A549 (cell line): ENCODE measurements around the gene PFDN1. TPM values are rescaled to one million over a fixed set of nuclear protein-coding genes. Genes with fewer than 3 reads are reported as not detected.

Experiments used
- ATAC-seq, 2 experiments: fragments of 200-7000 bp in 1 of 2; fragments of >200 bp in 1 of 2; cut with Nextera tagmentation in 1 of 2; cut with Tn5 transposase in 1 of 2; 3 replicates each; pipeline versions ENCODE4 v1.8.0 to v1.9.1; 2018 to 2020; ENCODE audit warnings: mild to moderate bottlenecking in 1 of 2, moderate library complexity in 1 of 2
- CTCF ChIA-PET: fragments of 300-600 bp; sonication (Branson Sonifier 250); formaldehyde crosslinking; extraction: SDS; loops from one replicate; lab custom pipeline; 2021; ENCODE audit warnings: antibody characterized with exemption, inconsistent platforms; lab: Yijun Ruan, JAX
- POLR2A ChIA-PET: fragments of 350-600 bp; formaldehyde crosslinking; extraction: SDS; loops from one replicate; lab custom pipeline; 2021; ENCODE audit warnings: antibody characterized with exemption, inconsistent platforms; lab: Yijun Ruan, JAX
- DNase-seq, 2 experiments: peaks; one replicate each; pipeline versions ENCODE4 v3.0.0 to v3.0.0-alpha.2; 2011 to 2016; ENCODE audit warnings: low read depth in 1 of 2, low spot score in 1 of 2
- FAIRE-seq: peaks from 2 replicates; lab custom pipeline; 2011; peaks lifted over from hg19 to GRCh38; lab: Jason Lieb, UNC
- H3K27ac ChIP-seq, 2 experiments: fragments of >200 bp; sonication (Bioruptor Twin); formaldehyde crosslinking; 3 replicates each; pipeline ENCODE4 v1.5.1; 2016 to 2017
- H3K4me1 ChIP-seq: fragments of >200 bp; sonication (Bioruptor Twin); formaldehyde crosslinking; 3 replicates; pipeline ENCODE4 v1.6.1; 2016
- H3K4me2 ChIP-seq: fragments of >200 bp; sonication (Bioruptor Twin); formaldehyde crosslinking; 3 replicates; pipeline ENCODE4 v1.6.1; 2016
- H3K4me3 ChIP-seq: fragments of >200 bp; sonication (Bioruptor Twin); formaldehyde crosslinking; 3 replicates; pipeline ENCODE4 v1.5.1; 2016
- H3K9me3 ChIP-seq: fragments of >200 bp; sonication (Bioruptor Twin); formaldehyde crosslinking; 3 replicates; pipeline ENCODE4 v1.6.1; 2016
- ATOH8 ChIP-seq: fragments of 250-450 bp; sonication (Bioruptor Pico); IDR thresholded peaks from 2 replicates; pipeline ENCODE4 v1.5.0; 2020; ENCODE audit warnings: low read depth, mild to moderate bottlenecking, moderate library complexity
- CBX8 ChIP-seq: fragments of 200-600 bp; sonication (generic); IDR thresholded peaks from 2 replicates; pipeline ENCODE4 v1.6.1; 2016
- CHD4 ChIP-seq: fragments of 200-600 bp; sonication (generic); IDR thresholded peaks from 2 replicates; pipeline ENCODE4 v1.6.1; 2016; ENCODE audit warnings: antibody characterized with exemption, mild to moderate bottlenecking, borderline replicate concordance
- EHMT2 ChIP-seq: fragments of 200-600 bp; sonication (generic); IDR thresholded peaks from 2 replicates; pipeline ENCODE4 v1.6.1; 2016; ENCODE audit warnings: antibody characterized with exemption, low read depth, mild to moderate bottlenecking, moderate library complexity
- EP300 ChIP-seq, 2 experiments: fragments of >200 bp; sonication (Bioruptor Twin); formaldehyde crosslinking; IDR thresholded peaks; 2 replicates in 1 of 2; 3 replicates in 1 of 2; pipeline ENCODE4 v1.6.1; 2016 to 2017
- HDAC2 ChIP-seq: fragments of 200-600 bp; sonication (generic); IDR thresholded peaks from 2 replicates; pipeline ENCODE4 v1.6.1; 2016
- HOXA7 ChIP-seq: fragments of 250-450 bp; sonication (Bioruptor Pico); IDR thresholded peaks from 2 replicates; pipeline ENCODE4 v1.5.0; 2020; ENCODE audit warnings: mild to moderate bottlenecking, moderate library complexity
- KDM1A ChIP-seq: fragments of 200-600 bp; sonication (generic); IDR thresholded peaks from 2 replicates; pipeline ENCODE4 v1.6.1; 2016; ENCODE audit warnings: low read depth, mild to moderate bottlenecking
- KDM5A ChIP-seq: fragments of 200-600 bp; sonication (generic); IDR thresholded peaks from 2 replicates; pipeline ENCODE4 v1.6.1; 2016; ENCODE audit warnings: antibody characterized with exemption, mild to moderate bottlenecking
- NPAS2 ChIP-seq: fragments of 250-450 bp; sonication (Bioruptor Pico); IDR thresholded peaks from 2 replicates; pipeline ENCODE4 v1.8.0; 2022; ENCODE audit warnings: mild to moderate bottlenecking, moderate library complexity, borderline replicate concordance
- PHF8 ChIP-seq: fragments of 200-600 bp; sonication (generic); IDR thresholded peaks from 2 replicates; pipeline ENCODE4 v1.6.1; 2016; ENCODE audit warnings: low read depth, mild to moderate bottlenecking, antibody characterized with exemption, moderate library complexity, borderline replicate concordance
- POLR2A ChIP-seq: IDR thresholded peaks from 2 replicates; pipeline ENCODE4 v1.6.1; 2012; ENCODE audit warnings: mild to moderate bottlenecking, low read length
- RAD21 ChIP-seq, 2 experiments: fragments of >200 bp in 1 of 2; sonication (Bioruptor Twin) in 1 of 2; formaldehyde crosslinking in 1 of 2; IDR thresholded peaks in 1 of 2; conservative IDR thresholded peaks in 1 of 2; 2 replicates in 1 of 2; 3 replicates in 1 of 2; pipeline ENCODE4 v1.6.1; 2012 to 2018; ENCODE audit warnings: inconsistent platforms in 1 of 2
- SMC3 ChIP-seq: fragments of >200 bp; sonication (Bioruptor Twin); formaldehyde crosslinking; IDR thresholded peaks from 3 replicates; pipeline ENCODE4 v1.6.1; 2018; ENCODE audit warnings: inconsistent platforms
- SREBF2 ChIP-seq: fragments of 450-650 bp; IDR thresholded peaks from 2 replicates; pipeline ENCODE4 v1.6.1; 2014; ENCODE audit warnings: mild to moderate bottlenecking, moderate library complexity
- TP53 ChIP-seq: fragments of 250-450 bp; sonication (Bioruptor Pico); IDR thresholded peaks from 2 replicates; pipeline ENCODE4 v1.5.0; 2021; ENCODE audit warnings: mild to moderate bottlenecking, moderate library complexity
- ZSCAN20 ChIP-seq: fragments of 250-450 bp; sonication (Bioruptor Pico); IDR thresholded peaks from 2 replicates; pipeline ENCODE4 v1.8.0; 2022; ENCODE audit warnings: mild to moderate bottlenecking, moderate library complexity
- WGBS: methylation state at CpG from one replicate; pipeline ENCODE4 v1.1.6; 2017; ENCODE audit errors: missing lambda C conversion rate; 5-methylcytosine and 5-hydroxymethylcytosine counted together
- polyA plus RNA-seq, 4 experiments: library from polyadenylated mRNA; depleted of rRNA in 3 of 4; stranded (reverse); fragments of >200 nt; fragmentation: RNase III in 1 of 4; extraction: RNeasy Plus Mini Kit Qiagen cat#74134 plus additional on column Dnase treatment in 1 of 4; gene quantifications; 2 replicates in 3 of 4; 3 replicates in 1 of 4; pipeline ENCODE4 v1.2.3, GENCODE V29; 2011 to 2017
- TF ChIP-seq, protein P1 (sequence below): IDR thresholded peaks from 2 replicates; pipeline ENCODE4 v1.6.1; 2012
- TF ChIP-seq, protein P2 (sequence below): IDR thresholded peaks from 2 replicates; pipeline ENCODE4 v1.6.1; 2012
- TF ChIP-seq, protein P3 (sequence below): fragments of >200 bp; sonication (Bioruptor Twin); formaldehyde crosslinking; IDR thresholded peaks from 3 replicates; pipeline ENCODE4 v1.5.1; 2016

PFDN1 gene
- polyA plus RNA-seq, 2 of the 4 experiments (the other 2 are of a cell fraction), result 90.4 to 201 TPM

- peaks cover 20% of the 10 kb centered on the region for H3K4me1 ChIP-seq
- WGBS, result 89% methylated on average over 7 of the region's 7 CpGs
- no peak for DNase-seq
- ChIA-PET CTCF (interaction anchor here (0.9 to 42.9 kb wide), 9 partner anchors 11 to 106 kb away, joined by 3 to 1613 read pairs (median 9); partner anchors contain the start of genes HBEGF and SLC4A9), POLR2A (interaction anchor here (3.7 kb wide), 1 partner anchor 100 kb away, joined by 46 read pairs; the partner anchor contains the start of gene HBEGF)
- TF ChIP-seq ZSCAN20 (CRISPR knock-in tag) (no peak), HOXA7 (no peak)
- H3K27ac ChIP-seq, result no peak overlapping the region
- H3K9me3 ChIP-seq, result no peaks in the 10 kb centered on the region
- no peak for ATAC-seq
- no peak for FAIRE-seq
- no peak overlapping the region for H3K4me3 ChIP-seq
- H3K4me2 ChIP-seq, result no peak overlapping the region
Measured at GRCh38 chr5:140245926-140246325, 57.0 kb downstream of the PFDN1 start.

DNA sequence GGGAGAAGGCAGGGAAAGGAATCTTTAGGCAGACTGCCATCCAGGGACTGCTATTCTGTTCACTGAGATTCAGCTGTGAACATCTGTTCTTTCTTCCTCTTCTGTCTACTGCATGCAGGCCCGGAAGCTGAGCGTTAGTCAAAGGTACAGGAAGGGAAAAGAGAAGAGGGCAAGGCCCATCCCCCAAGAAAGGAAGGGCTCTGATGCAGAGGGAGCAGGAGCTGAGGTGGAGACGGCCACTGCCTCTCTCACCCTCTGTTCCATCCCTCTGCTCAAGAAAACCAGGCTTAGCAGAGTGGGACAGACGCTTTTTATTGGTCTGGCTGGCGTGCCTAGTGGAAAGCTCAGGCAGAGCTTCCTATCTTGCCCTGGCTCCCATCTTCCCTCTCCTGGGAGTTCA lies 57.6 kb downstream of the PFDN1 start:
- Histone ChIP-seq H3K27ac (no peak overlapping the region), H3K4me1 (peaks cover 26% of the 10 kb centered on the region), H3K9me3 (no peaks in the 10 kb centered on the region), H3K4me3 (no peak overlapping the region), H3K4me2 (no peak overlapping the region)
- DNase-seq (no peak), ATAC-seq (no peak), FAIRE-seq (no peak)
- ChIA-PET CTCF (interaction anchor here (0.6 to 42.9 kb wide), 21 partner anchors 9 to 288 kb away, joined by 3 to 1613 read pairs (median 6); partner anchors contain the start of genes HBEGF and SLC4A9), POLR2A (interaction anchor here (3.7 kb wide), 1 partner anchor 101 kb away, joined by 46 read pairs; the partner anchor contains the start of gene HBEGF)
- 92% methylated on average over 5 of the region's 5 CpGs for WGBS
- TF ChIP-seq POLR2A (no peak), ATOH8 (CRISPR knock-in tag) (no peak), NPAS2 (CRISPR knock-in tag) (no peak), EP300 (IDR thresholded peaks at IDR 0.05) (no peak), EHMT2 (no peak), HDAC2 (no peak), KDM5A (no peak), CHD4 (no peak)
- TF ChIP-seq, protein P1, sequence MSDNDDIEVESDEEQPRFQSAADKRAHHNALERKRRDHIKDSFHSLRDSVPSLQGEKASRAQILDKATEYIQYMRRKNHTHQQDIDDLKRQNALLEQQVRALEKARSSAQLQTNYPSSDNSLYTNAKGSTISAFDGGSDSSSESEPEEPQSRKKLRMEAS, result no peak
- TF ChIP-seq, protein P2, sequence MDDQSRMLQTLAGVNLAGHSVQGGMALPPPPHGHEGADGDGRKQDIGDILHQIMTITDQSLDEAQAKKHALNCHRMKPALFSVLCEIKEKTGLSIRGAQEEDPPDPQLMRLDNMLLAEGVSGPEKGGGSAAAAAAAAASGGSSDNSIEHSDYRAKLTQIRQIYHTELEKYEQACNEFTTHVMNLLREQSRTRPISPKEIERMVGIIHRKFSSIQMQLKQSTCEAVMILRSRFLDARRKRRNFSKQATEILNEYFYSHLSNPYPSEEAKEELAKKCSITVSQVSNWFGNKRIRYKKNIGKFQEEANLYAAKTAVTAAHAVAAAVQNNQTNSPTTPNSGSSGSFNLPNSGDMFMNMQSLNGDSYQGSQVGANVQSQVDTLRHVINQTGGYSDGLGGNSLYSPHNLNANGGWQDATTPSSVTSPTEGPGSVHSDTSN, result no peak

GRCh38 chr5:140244525-140245025 lies 58.3 kb downstream of the PFDN1 start:
- TF ChIP-seq SREBF2 (no peak), SMC3 (peak; percentile 92), KDM1A (no peak), EP300 (IDR thresholded peaks at IDR 0.05) (no peak), EHMT2 (no peak), CBX8 (no peak), PHF8 (no peak), TP53 (CRISPR knock-in tag) (no peak), ZSCAN20 (CRISPR knock-in tag) (no peak), ATOH8 (CRISPR knock-in tag) (peak; percentile 26; the same call in 1 of the 2 replicates), RAD21 (conservative IDR thresholded peaks at IDR 0.05 in 1 of 2, IDR thresholded peaks at IDR 0.05 in 1 of 2) (peak; percentile 95 to 97)
- TF ChIP-seq, protein P1, result no peak
- TF ChIP-seq, protein P3, sequence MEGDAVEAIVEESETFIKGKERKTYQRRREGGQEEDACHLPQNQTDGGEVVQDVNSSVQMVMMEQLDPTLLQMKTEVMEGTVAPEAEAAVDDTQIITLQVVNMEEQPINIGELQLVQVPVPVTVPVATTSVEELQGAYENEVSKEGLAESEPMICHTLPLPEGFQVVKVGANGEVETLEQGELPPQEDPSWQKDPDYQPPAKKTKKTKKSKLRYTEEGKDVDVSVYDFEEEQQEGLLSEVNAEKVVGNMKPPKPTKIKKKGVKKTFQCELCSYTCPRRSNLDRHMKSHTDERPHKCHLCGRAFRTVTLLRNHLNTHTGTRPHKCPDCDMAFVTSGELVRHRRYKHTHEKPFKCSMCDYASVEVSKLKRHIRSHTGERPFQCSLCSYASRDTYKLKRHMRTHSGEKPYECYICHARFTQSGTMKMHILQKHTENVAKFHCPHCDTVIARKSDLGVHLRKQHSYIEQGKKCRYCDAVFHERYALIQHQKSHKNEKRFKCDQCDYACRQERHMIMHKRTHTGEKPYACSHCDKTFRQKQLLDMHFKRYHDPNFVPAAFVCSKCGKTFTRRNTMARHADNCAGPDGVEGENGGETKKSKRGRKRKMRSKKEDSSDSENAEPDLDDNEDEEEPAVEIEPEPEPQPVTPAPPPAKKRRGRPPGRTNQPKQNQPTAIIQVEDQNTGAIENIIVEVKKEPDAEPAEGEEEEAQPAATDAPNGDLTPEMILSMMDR, result peak; percentile 88
- CTCF ChIA-PET, result interaction anchor here (0.5 to 42.9 kb wide), 51 partner anchors 8 to 477 kb away, joined by 3 to 1613 read pairs (median 4); partner anchors contain the start of genes ANKHD1, CYSTM1, HBEGF and SLC4A9
- peak; percentile 62 to 82 for ATAC-seq
- H3K27ac ChIP-seq, result no peak overlapping the region
- peak; percentile 69 to 87 for DNase-seq
- no peaks in the 10 kb centered on the region for H3K9me3 ChIP-seq
- peaks cover 29% of the 10 kb centered on the region for H3K4me1 ChIP-seq
- H3K4me2 ChIP-seq, result peak overlapping the region; percentile 31; the same call in 2 of the 3 replicates
- no peak overlapping the region for H3K4me3 ChIP-seq
- FAIRE-seq, result no peak
- 10% methylated on average over 14 of the region's 14 CpGs for WGBS
- POLR2A ChIA-PET, result interaction anchor here (0.6 to 3.7 kb wide), 8 partner anchors 9 to 403 kb away, joined by 3 to 46 read pairs (median 4); partner anchors contain the start of genes HBEGF, IK, NDUFA2 and SRA1
